Suprapubic skin (tissue), 4 donors: ENCODE measurements around the gene CD68. TPM values are rescaled to one million over a fixed set of nuclear protein-coding genes. Genes with fewer than 3 reads are reported as not detected.
A peak's percentile ranks its signal among the peaks of the same experiment; 100 is the strongest.
"Not testable (repeated sequence)": the region's sequence is repeated elsewhere in the genome, so short reads cannot be mapped to it uniquely, and the experiment has no call there.

Experiments
- DNase-seq, 2 donors: peaks; one replicate each; pipeline ENCODE4 v3.0.0-alpha.2; 2019; ENCODE audit warnings: low spot score in 2 of 2
- H3K27ac ChIP-seq: fragments of 200-600 bp; sonication (generic); one replicate; pipeline ENCODE4 v1.5.1; 2019
- H3K27me3 ChIP-seq: fragments of 200-600 bp; sonication (generic); one replicate; pipeline ENCODE4 v1.5.1; 2019
- H3K36me3 ChIP-seq: fragments of 200-600 bp; sonication (generic); one replicate; pipeline ENCODE4 v1.5.1; 2019
- H3K4me1 ChIP-seq: fragments of 200-600 bp; sonication (generic); one replicate; pipeline ENCODE4 v1.5.1; 2019
- H3K4me3 ChIP-seq: fragments of 200-600 bp; sonication (generic); one replicate; pipeline ENCODE4 v1.5.1; 2019; ENCODE audit warnings: mild to moderate bottlenecking
- H3K9me3 ChIP-seq: fragments of 200-600 bp; sonication (generic); one replicate; pipeline ENCODE4 v1.5.1; 2019
- CTCF ChIP-seq, 2 donors: fragments of 200-600 bp in 1 of 2; fragments of 450-650 bp in 1 of 2; sonication (generic) in 1 of 2; IDR thresholded peaks; one replicate each; pipeline ENCODE4 v1.5.1; 2016 to 2019; ENCODE audit warnings: antibody characterized with exemption in 2 of 2, mild to moderate bottlenecking in 1 of 2, moderate library complexity in 1 of 2
- EP300 ChIP-seq: sonication (generic); formaldehyde crosslinking; IDR thresholded peaks from one replicate; pipeline ENCODE4 v1.6.1; 2017; ENCODE audit warnings: antibody characterized with exemption
- POLR2A ChIP-seq, 2 donors: fragments of 450-650 bp; IDR thresholded peaks; one replicate each; pipeline ENCODE4 v1.6.1; 2017; ENCODE audit warnings: antibody characterized with exemption in 2 of 2, mild to moderate bottlenecking in 2 of 2, moderate library complexity in 2 of 2
- POLR2AphosphoS5 ChIP-seq, 3 donors: sonication (generic); formaldehyde crosslinking; IDR thresholded peaks; one replicate each; pipeline ENCODE4 v1.6.1; 2017; ENCODE audit warnings: antibody characterized with exemption in 3 of 3
- WGBS: methylation state at CpG from one replicate; pipeline ENCODE4 v1.1.5; 2018; 5-methylcytosine and 5-hydroxymethylcytosine counted together
- total RNA-seq, 4 donors: library from RNA; depleted of rRNA; stranded (reverse); fragments of >200 nt; gene quantifications; one replicate each; pipeline ENCODE4 v1.1.0, GENCODE V29; 2016

The CD68 gene
- total RNA-seq, 4 donors from 2014 or later, result 5.0 to 13.2 (median 9.6) TPM

GRCh38 chr17:7623661-7624060 is 44.2 kb downstream of the CD68 start:
- 88% methylated on average over 5 of the region's 5 CpGs for WGBS
- no peak overlapping the region for H3K4me3 ChIP-seq

GRCh38 chr17:7625749-7626148 is 46.3 kb downstream of the CD68 start:
- H3K27me3 ChIP-seq, H3K27ac ChIP-seq, H3K9me3 ChIP-seq, H3K4me3 ChIP-seq, DNase-seq, H3K36me3 ChIP-seq: not testable (repeated sequence)
- 96% methylated on average over 16 of the region's 16 CpGs for WGBS
- H3K4me1 ChIP-seq, result peaks cover 14% of the 10 kb centered on the region

More at GRCh38 chr17:7623661-7624060, 44.2 kb downstream of the CD68 start:
- Histone ChIP-seq H3K27me3 (no peaks in the 10 kb centered on the region), H3K4me1 (peaks cover 14% of the 10 kb centered on the region), H3K9me3 (no peaks in the 10 kb centered on the region), H3K36me3 (no peaks in the 10 kb centered on the region), H3K27ac (no peak overlapping the region)
- no peak for DNase-seq
- no peak for TF ChIP-seq CTCF (IDR thresholded peaks at IDR 0.05)
- TF ChIP-seq POLR2A (IDR thresholded peaks at IDR 0.05), result no peak
- no peak for TF ChIP-seq EP300
- no peak for TF ChIP-seq POLR2AphosphoS5 (IDR thresholded peaks at IDR 0.05)

- H3K4me1 ChIP-seq, result peaks cover 14% of the 10 kb centered on the region
- H3K27ac ChIP-seq, result no peak overlapping the region
- 81% methylated on average over 7 of the region's 7 CpGs for WGBS
- no peak for TF ChIP-seq EP300
- no peak for TF ChIP-seq CTCF (IDR thresholded peaks at IDR 0.05)
- no peak for TF ChIP-seq POLR2A (IDR thresholded peaks at IDR 0.05)
- no peak for TF ChIP-seq POLR2AphosphoS5 (IDR thresholded peaks at IDR 0.05)
- H3K9me3 ChIP-seq, result no peaks in the 10 kb centered on the region
- H3K4me3 ChIP-seq, result peak overlapping the region; percentile 78
- peak in 1 of 2 donors; percentile 78 for DNase-seq
- no peaks in the 10 kb centered on the region for H3K27me3 ChIP-seq
- no peaks in the 10 kb centered on the region for H3K36me3 ChIP-seq
These were observed 46.9 kb downstream of the CD68 start for GRCh38 chr17:7626307-7626706.

GRCh38 chr17:7626956-7627249 is 47.5 kb downstream of the CD68 start:
- WGBS, result 21% methylated on average over 6 of the region's 6 CpGs
- no peak for TF ChIP-seq EP300
- TF ChIP-seq POLR2A (IDR thresholded peaks at IDR 0.05), result peak in 1 of 2 donors; percentile 12
- no peak for TF ChIP-seq POLR2AphosphoS5 (IDR thresholded peaks at IDR 0.05)
- no peak for TF ChIP-seq CTCF (IDR thresholded peaks at IDR 0.05)
- DNase-seq, result no peak

GRCh38 chr17:7627250-7628121 is 48.0 kb downstream of the CD68 start, which contains the start of gene SAT2:
SAT2 (minus strand) TSS chr17:7627821; CDS start chr17:7627635, 186 bp downstream.
- peak; percentile 97 to 98 for DNase-seq
- peak within 1 kb of the TSS; percentile 78 for H3K4me3 ChIP-seq
- under 1% methylated on average over 32 of the region's 54 CpGs for WGBS
- TF ChIP-seq POLR2AphosphoS5 (IDR thresholded peaks at IDR 0.05) (no peak), CTCF (IDR thresholded peaks at IDR 0.05) (no peak), EP300 (no peak), POLR2A (IDR thresholded peaks at IDR 0.05) (peak in 1 of 2 donors; percentile 73)
- H3K27me3 ChIP-seq, result no peaks in the 10 kb centered on the region
- peak within 1 kb of the TSS; percentile 83 for H3K27ac ChIP-seq
- H3K4me1 ChIP-seq, result peaks cover 14% of the 10 kb centered on the region
- no peaks in the 10 kb centered on the region for H3K36me3 ChIP-seq
- H3K9me3 ChIP-seq, result no peaks in the 10 kb centered on the region

More at GRCh38 chr17:7626956-7627249, 47.5 kb downstream of the CD68 start:
- no peaks in the 10 kb centered on the region for H3K27me3 ChIP-seq
- H3K36me3 ChIP-seq, result no peaks in the 10 kb centered on the region
- H3K9me3 ChIP-seq, result no peaks in the 10 kb centered on the region
- peaks cover 14% of the 10 kb centered on the region for H3K4me1 ChIP-seq
- peak overlapping the region; percentile 78 for H3K4me3 ChIP-seq
- peak overlapping the region; percentile 83 for H3K27ac ChIP-seq
